Measurements from ENCODE around the gene UBN2.

GRCh38 chr7:139224219-139224618 lies 6.8 kb upstream of the UBN2 start:
- no peak for TF ChIP-seq CTCF (conservative IDR thresholded peaks at IDR 0.05; ENCODE audit: low read length)
- TF ChIP-seq EZH2phosphoT487 (IDR thresholded peaks at IDR 0.05; ENCODE audit: borderline replicate concordance): no peak
